Chondrocyte (in vitro differentiated cells): ENCODE data around the gene WDR62. TPM values are rescaled to one million over a fixed set of nuclear protein-coding genes. Genes with fewer than 3 reads are reported as not detected.

Source experiments
- DNase-seq: peaks from one replicate; pipeline ENCODE4 v3.0.0; 2021; ENCODE audit warnings: mixed read lengths, low spot score
- H3K27ac Mint-ChIP-seq: one replicate; pipeline ENCODE4 v1.8.0; 2021; ENCODE audit warnings: mild to moderate bottlenecking, moderate library complexity, mixed read lengths; ENCODE audit not compliant: unreplicated experiment
- H3K27me3 Mint-ChIP-seq: 2 replicates; pipeline ENCODE4 v1.8.0; 2021; ENCODE audit warnings: low read depth, mixed read lengths
- H3K36me3 Mint-ChIP-seq: 2 replicates; pipeline ENCODE4 v1.8.0; 2021; ENCODE audit warnings: low read depth, mixed read lengths
- H3K4me1 Mint-ChIP-seq: 2 replicates; pipeline ENCODE4 v1.8.0; 2021; ENCODE audit warnings: low read depth, mild to moderate bottlenecking, mixed read lengths
- H3K4me3 Mint-ChIP-seq: one replicate; pipeline ENCODE4 v1.8.0; 2021; ENCODE audit warnings: mild to moderate bottlenecking, moderate library complexity, mixed read lengths; ENCODE audit not compliant: unreplicated experiment
- H3K9me3 Mint-ChIP-seq: 2 replicates; pipeline ENCODE4 v1.8.0; 2021; ENCODE audit warnings: low read depth, mixed read lengths
- total RNA-seq: library from RNA; stranded (reverse); gene quantifications from 3 replicates; pipeline ENCODE4 v1.2.1, GENCODE V29; 2021
- TF ChIP-seq, protein P1 (sequence below): fragments of 200-600 bp; sonication (generic); IDR thresholded peaks from 2 replicates; pipeline ENCODE4 v1.5.0; 2021; ENCODE audit warnings: antibody characterized with exemption, mild to moderate bottlenecking, moderate library complexity

WDR62 gene
- total RNA-seq, 1 donor from 2014 or later, result 3.0 TPM

DNA sequence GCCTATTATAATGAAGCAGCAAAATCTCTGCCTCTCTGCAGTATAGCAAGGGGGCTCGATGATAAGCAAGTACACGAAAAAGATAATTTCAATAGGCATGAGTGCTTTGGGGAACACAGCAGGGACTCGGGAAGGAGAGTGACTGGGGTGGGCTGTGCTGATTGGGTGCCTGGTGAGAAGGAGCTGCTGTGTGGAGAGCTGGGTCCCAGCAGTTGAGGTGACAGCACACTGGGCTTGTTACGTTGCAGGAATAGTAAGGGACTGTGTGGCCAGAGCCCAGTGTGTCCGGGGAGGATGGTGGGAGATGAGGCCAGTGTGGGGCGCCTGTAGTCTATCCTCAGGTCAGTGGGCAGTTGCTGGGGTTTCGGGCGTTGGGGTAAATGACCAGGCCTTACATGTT is 17.4 kb downstream of the WDR62 start:
- no peak overlapping the region for H3K27ac Mint-ChIP-seq
- TF ChIP-seq, protein P1, sequence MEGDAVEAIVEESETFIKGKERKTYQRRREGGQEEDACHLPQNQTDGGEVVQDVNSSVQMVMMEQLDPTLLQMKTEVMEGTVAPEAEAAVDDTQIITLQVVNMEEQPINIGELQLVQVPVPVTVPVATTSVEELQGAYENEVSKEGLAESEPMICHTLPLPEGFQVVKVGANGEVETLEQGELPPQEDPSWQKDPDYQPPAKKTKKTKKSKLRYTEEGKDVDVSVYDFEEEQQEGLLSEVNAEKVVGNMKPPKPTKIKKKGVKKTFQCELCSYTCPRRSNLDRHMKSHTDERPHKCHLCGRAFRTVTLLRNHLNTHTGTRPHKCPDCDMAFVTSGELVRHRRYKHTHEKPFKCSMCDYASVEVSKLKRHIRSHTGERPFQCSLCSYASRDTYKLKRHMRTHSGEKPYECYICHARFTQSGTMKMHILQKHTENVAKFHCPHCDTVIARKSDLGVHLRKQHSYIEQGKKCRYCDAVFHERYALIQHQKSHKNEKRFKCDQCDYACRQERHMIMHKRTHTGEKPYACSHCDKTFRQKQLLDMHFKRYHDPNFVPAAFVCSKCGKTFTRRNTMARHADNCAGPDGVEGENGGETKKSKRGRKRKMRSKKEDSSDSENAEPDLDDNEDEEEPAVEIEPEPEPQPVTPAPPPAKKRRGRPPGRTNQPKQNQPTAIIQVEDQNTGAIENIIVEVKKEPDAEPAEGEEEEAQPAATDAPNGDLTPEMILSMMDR, result no peak
- no peak overlapping the region for H3K4me3 Mint-ChIP-seq
- H3K4me1 Mint-ChIP-seq, result peaks cover 5% of the 10 kb centered on the region
- H3K36me3 Mint-ChIP-seq, result peaks cover 15% of the 10 kb centered on the region
- no peaks in the 10 kb centered on the region for H3K27me3 Mint-ChIP-seq
- DNase-seq, result no peak
- H3K9me3 Mint-ChIP-seq, result no peaks in the 10 kb centered on the region

DNA sequence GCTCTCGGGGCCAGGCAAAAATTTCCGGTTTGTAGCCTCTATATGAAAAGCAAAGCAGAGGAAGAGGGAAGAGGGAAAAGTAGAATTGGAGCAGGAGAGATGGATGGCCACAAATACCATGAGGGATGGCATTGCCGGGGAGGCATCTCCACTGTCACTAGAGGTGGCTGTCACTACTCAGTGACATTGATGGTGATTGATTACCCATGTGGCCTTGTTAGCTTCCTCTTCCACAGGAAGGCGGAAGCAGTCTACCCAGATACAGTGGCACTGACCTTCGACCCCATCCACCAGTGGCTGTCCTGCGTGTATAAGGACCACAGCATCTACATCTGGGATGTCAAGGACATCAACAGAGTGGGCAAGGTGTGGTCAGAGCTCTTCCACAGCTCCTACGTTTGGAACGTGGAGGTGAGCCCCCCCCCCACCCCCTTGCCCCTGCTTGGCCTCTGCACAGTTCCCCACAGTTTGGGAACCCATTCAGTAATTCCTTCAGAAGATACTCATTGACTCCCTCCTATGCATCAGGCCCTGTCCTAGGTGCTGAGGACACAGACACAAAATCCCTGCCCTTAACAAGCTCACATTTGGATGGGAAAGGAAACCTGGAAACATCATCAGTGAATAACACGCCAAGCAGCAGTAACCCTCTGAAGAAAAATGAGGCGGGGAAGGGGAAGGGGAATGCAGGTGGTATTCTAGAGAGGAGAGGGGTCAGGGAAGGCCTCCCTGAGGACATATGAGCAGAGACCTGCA is 18.6 kb downstream of the WDR62 start:
- Mint-ChIP-seq H3K27ac (no peak overlapping the region), H3K4me1 (peaks cover 5% of the 10 kb centered on the region), H3K27me3 (no peaks in the 10 kb centered on the region), H3K4me3 (no peak overlapping the region), H3K9me3 (no peaks in the 10 kb centered on the region), H3K36me3 (peaks cover 12% of the 10 kb centered on the region)
- TF ChIP-seq, protein P1, result no peak
- no peak for DNase-seq

DNA sequence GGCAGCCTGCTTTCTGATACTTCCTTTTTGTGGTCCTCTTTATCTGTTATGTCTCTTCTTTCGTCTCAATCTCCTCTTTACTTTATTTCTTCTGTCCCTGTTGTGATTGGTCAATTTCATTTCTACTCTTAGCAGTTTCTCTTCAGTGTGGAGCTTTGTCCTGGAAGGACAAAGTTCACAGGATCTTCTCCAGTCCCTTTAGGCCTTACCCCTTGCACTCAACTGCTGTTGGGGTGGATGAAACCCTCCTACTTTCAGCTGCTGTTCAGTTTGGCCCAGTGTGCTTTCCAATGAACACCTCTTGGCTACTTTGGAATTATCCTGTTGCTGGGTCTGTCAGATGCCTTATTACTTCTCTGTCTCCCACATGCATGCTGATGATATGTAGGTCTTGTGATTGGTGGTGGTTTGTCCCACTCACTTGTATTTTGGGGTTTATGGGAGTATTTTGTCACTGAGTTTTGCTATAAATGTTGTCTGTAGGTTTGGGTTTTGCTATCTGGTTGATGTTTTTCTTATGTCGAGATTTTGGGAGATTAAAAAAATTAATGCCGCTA is 24.8 kb downstream of the WDR62 start:
- H3K27me3 Mint-ChIP-seq, result no peaks in the 10 kb centered on the region
- no peak for DNase-seq
- no peak overlapping the region for H3K4me3 Mint-ChIP-seq
- H3K27ac Mint-ChIP-seq, result no peak overlapping the region
- H3K36me3 Mint-ChIP-seq, result peaks cover 16% of the 10 kb centered on the region
- no peaks in the 10 kb centered on the region for H3K4me1 Mint-ChIP-seq
- TF ChIP-seq, protein P1, result no peak
- no peaks in the 10 kb centered on the region for H3K9me3 Mint-ChIP-seq

DNA sequence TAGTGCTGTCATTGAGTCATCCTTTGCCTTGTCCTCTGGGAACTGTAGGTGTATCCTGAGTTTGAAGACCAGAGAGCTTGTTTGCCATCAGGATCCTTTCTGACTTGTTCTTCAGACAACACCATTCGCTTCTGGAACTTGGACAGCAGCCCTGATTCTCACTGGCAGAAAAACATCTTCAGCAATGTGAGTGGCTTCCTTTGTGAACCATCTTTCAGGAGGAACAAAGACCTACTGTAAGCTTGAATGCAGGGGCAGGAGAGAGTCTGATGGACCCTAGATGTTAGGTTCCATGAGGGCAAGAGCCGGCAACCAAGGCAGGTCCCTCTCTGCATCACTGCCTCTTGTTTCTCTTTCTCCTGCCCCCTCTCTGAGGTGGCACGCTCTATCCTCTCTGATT is 26.7 kb downstream of the WDR62 start:
- H3K27me3 Mint-ChIP-seq, result no peaks in the 10 kb centered on the region
- DNase-seq, result no peak
- H3K9me3 Mint-ChIP-seq, result no peaks in the 10 kb centered on the region
- peaks cover 16% of the 10 kb centered on the region for H3K36me3 Mint-ChIP-seq
- no peaks in the 10 kb centered on the region for H3K4me1 Mint-ChIP-seq
- no peak overlapping the region for H3K27ac Mint-ChIP-seq
- no peak overlapping the region for H3K4me3 Mint-ChIP-seq
- TF ChIP-seq, protein P1, result no peak

DNA sequence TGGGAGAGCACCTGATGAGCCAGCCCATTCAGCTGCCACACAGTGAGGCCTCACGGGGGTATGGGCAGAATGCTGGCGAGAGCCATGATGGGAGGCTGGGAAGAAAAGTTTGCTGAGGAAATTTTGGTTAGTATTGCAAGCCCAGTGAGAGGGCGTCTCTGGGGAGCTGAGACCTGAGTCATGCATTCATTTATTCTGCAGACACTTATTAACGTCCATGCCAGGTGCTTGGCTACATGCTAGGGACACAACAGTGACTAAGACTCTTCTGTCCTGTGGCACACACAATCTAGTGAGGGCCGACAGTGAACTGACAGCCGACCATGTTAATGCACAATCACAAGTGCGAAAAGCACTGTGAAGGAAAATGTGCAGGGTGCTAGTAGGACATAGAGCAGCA is 27.2 kb downstream of the WDR62 start:
- H3K4me3 Mint-ChIP-seq, result no peak overlapping the region
- TF ChIP-seq, protein P1, result no peak
- peaks cover 16% of the 10 kb centered on the region for H3K36me3 Mint-ChIP-seq
- H3K9me3 Mint-ChIP-seq, result no peaks in the 10 kb centered on the region
- no peak overlapping the region for H3K27ac Mint-ChIP-seq
- DNase-seq, result no peak
- no peaks in the 10 kb centered on the region for H3K27me3 Mint-ChIP-seq
- no peaks in the 10 kb centered on the region for H3K4me1 Mint-ChIP-seq
